SKM-1 treated with dmso at 0.1 percent for 144 hours (cell line): ENCODE measurements around the gene OR5T3.
"Not testable (repeated sequence)": the region's sequence is repeated elsewhere in the genome, so short reads cannot be mapped to it uniquely, and the experiment has no call there.

Experiments
- DNase-seq: peaks from one replicate; lab custom pipeline; 2025; ENCODE audit not compliant: unreplicated experiment; lab: John Stamatoyannopoulos, UW

OR5T3 gene

GRCh38 chr11:56251954-56252353, at the start of gene OR5T3:
Gene OR5T3 (plus strand): TSS chr11:56252254. CDS start chr11:56252254, 0 bp downstream.
- DNase-seq: no peak

DNA sequence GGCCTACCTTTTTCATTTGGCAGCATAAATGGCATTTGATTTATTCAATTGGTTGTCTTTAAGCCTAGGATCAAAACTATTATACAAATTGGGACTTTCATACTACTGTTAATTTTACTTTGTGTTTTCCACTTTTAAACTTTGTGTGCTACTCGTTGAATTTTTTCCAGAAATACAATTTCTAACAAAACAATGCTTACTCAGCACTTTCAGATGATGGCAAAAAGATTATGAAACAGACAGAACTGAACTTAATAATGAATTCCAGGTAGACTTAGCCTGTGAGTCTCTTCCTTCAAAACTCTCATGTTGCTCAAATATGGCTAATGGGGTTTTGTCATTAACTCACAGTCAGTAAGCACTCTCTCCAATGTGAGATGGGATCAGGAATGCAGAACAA, 44.3 kb upstream of the OR5T3 start:
- DNase-seq: no peak

DNA sequence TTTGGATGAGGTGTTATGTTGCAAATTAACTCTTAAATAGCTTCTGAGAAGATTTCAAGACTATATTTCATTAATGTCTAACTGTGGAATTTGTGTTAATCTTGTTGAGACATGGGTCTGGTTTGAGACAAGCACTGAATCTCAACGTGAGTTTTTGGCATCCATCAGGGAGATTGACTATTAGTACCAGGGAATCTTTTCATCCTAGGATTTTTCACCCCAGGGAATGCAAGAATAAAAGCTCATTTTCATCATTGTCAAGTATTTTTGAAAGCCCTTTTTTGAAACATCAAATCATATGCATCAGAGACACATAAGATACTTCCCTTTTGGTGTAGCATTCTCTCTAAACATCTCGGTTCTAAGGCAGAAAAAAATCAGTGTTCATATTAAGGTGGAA, 37.5 kb upstream of the OR5T3 start:
- DNase-seq: no peak

- DNase-seq: not testable (repeated sequence)
Observed at GRCh38 chr11:56219735-56220134, 32.3 kb upstream of the OR5T3 start.

GRCh38 chr11:56234155-56234554, 17.9 kb upstream of the OR5T3 start, which contains the start of gene OR5T2:
Gene OR5T2 (minus strand): TSS chr11:56234255. CDS start chr11:56233062, 1,193 bp downstream.
- DNase-seq: no peak

DNA sequence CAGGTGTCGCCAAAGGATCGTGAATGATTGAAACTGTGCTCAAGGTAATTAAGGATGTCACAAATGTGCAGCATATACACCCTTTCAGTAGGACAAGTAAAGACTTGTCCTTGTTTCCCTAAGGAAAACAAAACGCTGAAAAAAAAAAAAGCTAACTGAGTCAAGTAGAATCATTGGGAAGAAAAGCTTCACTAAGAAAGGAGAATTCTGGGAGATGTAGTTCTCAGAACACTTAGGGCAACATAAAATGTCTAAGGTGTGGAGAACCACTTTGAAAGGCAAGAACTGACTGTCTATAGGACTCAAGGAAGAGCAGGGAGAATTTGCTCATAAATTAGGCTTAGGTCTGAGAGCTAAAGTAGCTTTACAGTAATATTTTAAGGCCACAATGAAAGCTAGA, 19.0 kb downstream of the OR5T3 start:
- no peak for DNase-seq

DNA sequence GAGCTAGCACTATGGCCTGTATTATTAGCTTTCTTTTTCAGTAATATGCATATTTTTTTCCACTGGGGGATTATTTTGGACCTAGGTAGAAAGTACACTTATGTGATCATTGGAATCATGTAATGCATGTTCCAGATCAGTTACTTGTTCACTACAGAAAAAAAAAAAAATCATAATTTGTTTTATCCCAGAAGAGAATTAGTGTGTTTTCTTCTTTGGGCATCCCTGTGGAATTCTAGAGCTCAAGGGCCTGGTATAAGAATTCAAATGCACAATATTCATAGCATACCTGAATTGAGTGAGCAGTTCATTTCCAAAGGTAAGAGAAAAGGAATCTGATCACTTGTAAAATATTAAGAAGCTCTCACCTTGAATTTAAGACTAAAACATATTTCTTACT, 21.8 kb downstream of the OR5T3 start, which contains the start of gene OR5T1:
OR5T1 (plus strand) TSS at position 301 of the 400 bp plus-strand sequence. CDS start 1,485 bp downstream, outside the sequence.
- no peak for DNase-seq

GRCh38 chr11:56292154-56292553, 40.1 kb downstream of the OR5T3 start, which contains the start of gene OR8H1:
Gene OR8H1 (minus strand): TSS chr11:56292254. CDS start chr11:56291062, 1,192 bp downstream.
- no peak for DNase-seq

- DNase-seq: no peak
Observed at GRCh38 chr11:56296898-56297297, 44.8 kb downstream of the OR5T3 start.
